H1 (cell line): ENCODE results near the gene GAS7.

Source experiments
- ATF3 ChIP-seq: IDR thresholded peaks from 2 replicates; pipeline ENCODE4 v1.6.1; 2011; ENCODE audit warnings: low read depth, mild to moderate bottlenecking, low read length; ENCODE audit not compliant: insufficient read depth
- CEBPB ChIP-seq: IDR thresholded peaks from 2 replicates; pipeline ENCODE4 v1.6.1; 2012; ENCODE audit warnings: low read depth, low read length
- EZH2 ChIP-seq: fragments of 200-600 bp; sonication (generic); IDR thresholded peaks from 2 replicates; pipeline ENCODE4 v1.7.1; 2012; ENCODE audit warnings: low read depth, mild to moderate bottlenecking, moderate library complexity, low read length, inconsistent platforms; ENCODE audit not compliant: severe bottlenecking
- MAFK ChIP-seq: IDR thresholded peaks from 2 replicates; pipeline ENCODE4 v1.6.1; 2012; ENCODE audit warnings: low read depth, mild to moderate bottlenecking, improper control_type of control experiment, low read length
- POLR2A ChIP-seq, 2 experiments: IDR thresholded peaks; 1 replicate in 1 of 2; 2 replicates in 1 of 2; pipeline ENCODE4 v1.6.1; 2011; ENCODE audit warnings: low read depth in 2 of 2, low read length in 2 of 2, mild to moderate bottlenecking in 2 of 2; ENCODE audit errors: control extremely low read depth in 1 of 2
- POLR2AphosphoS5 ChIP-seq: IDR thresholded peaks from 2 replicates; pipeline ENCODE4 v1.6.1; 2011; ENCODE audit warnings: low read depth, low read length
- SP1 ChIP-seq: IDR thresholded peaks from 2 replicates; pipeline ENCODE4 v1.6.1; 2011; ENCODE audit warnings: low read depth, low read length
- SUZ12 ChIP-seq: fragments of 200-600 bp; sonication (generic); IDR thresholded peaks from 2 replicates; pipeline ENCODE4 v1.6.1; 2012; ENCODE audit warnings: mild to moderate bottlenecking, inconsistent platforms, low read length, moderate library complexity, mixed read lengths
- TBP ChIP-seq: IDR thresholded peaks from 2 replicates; pipeline ENCODE4 v1.6.1; 2011; ENCODE audit warnings: low read depth, low read length, improper control_type of control experiment
- TCF12 ChIP-seq: IDR thresholded peaks from 2 replicates; pipeline ENCODE4 v1.6.1; 2011; ENCODE audit warnings: low read depth, mild to moderate bottlenecking, low read length
- ZNF274 ChIP-seq: IDR thresholded peaks from 2 replicates; pipeline ENCODE4 v1.7.0; 2012; ENCODE audit warnings: low read length, borderline replicate concordance; ENCODE audit errors: extremely low read depth
- TF ChIP-seq, protein P1 (sequence below), 3 experiments: IDR thresholded peaks; 1 replicate in 2 of 3; 2 replicates in 1 of 3; pipeline versions ENCODE4 v1.5.1 to v1.6.1; 2011; ENCODE audit warnings: low read length in 3 of 3, mild to moderate bottlenecking in 3 of 3, inconsistent platforms in 2 of 3, low read depth in 1 of 3, moderate library complexity in 1 of 3; ENCODE audit not compliant: insufficient read depth in 1 of 3; ENCODE audit errors: control extremely low read depth in 1 of 3
- TF ChIP-seq, protein P2 (sequence below): IDR thresholded peaks from 2 replicates; pipeline ENCODE4 v1.6.1; 2012; ENCODE audit warnings: low read length, inconsistent platforms

- TF ChIP-seq, protein P1, sequence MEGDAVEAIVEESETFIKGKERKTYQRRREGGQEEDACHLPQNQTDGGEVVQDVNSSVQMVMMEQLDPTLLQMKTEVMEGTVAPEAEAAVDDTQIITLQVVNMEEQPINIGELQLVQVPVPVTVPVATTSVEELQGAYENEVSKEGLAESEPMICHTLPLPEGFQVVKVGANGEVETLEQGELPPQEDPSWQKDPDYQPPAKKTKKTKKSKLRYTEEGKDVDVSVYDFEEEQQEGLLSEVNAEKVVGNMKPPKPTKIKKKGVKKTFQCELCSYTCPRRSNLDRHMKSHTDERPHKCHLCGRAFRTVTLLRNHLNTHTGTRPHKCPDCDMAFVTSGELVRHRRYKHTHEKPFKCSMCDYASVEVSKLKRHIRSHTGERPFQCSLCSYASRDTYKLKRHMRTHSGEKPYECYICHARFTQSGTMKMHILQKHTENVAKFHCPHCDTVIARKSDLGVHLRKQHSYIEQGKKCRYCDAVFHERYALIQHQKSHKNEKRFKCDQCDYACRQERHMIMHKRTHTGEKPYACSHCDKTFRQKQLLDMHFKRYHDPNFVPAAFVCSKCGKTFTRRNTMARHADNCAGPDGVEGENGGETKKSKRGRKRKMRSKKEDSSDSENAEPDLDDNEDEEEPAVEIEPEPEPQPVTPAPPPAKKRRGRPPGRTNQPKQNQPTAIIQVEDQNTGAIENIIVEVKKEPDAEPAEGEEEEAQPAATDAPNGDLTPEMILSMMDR (IDR thresholded peaks at IDR 0.05; ENCODE audit: control extremely low read depth in 1 of 3, insufficient read depth in 1 of 3, low read depth in 1 of 3, low read length in 3 of 3): no peak
- no peak for TF ChIP-seq ATF3
- no peak for TF ChIP-seq TBP
- no peak for TF ChIP-seq SP1
- no peak for TF ChIP-seq SUZ12
- no peak for TF ChIP-seq EZH2
- TF ChIP-seq TCF12: no peak
- TF ChIP-seq CEBPB: no peak
- TF ChIP-seq POLR2A (IDR thresholded peaks at IDR 0.05; ENCODE audit: control extremely low read depth in 1 of 2, low read depth in 2 of 2, low read length in 2 of 2): no peak
- TF ChIP-seq POLR2AphosphoS5: no peak
- no peak for TF ChIP-seq MAFK
- TF ChIP-seq, protein P2, sequence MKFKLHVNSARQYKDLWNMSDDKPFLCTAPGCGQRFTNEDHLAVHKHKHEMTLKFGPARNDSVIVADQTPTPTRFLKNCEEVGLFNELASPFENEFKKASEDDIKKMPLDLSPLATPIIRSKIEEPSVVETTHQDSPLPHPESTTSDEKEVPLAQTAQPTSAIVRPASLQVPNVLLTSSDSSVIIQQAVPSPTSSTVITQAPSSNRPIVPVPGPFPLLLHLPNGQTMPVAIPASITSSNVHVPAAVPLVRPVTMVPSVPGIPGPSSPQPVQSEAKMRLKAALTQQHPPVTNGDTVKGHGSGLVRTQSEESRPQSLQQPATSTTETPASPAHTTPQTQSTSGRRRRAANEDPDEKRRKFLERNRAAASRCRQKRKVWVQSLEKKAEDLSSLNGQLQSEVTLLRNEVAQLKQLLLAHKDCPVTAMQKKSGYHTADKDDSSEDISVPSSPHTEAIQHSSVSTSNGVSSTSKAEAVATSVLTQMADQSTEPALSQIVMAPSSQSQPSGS: no peak
- no peak for TF ChIP-seq ZNF274
Observed at GRCh38 chr17:10130677-10131076, 67.7 kb downstream of the GAS7 start.
